HL-60 (cell line): ENCODE measurements around the gene ELAVL4.

Source experiments
- DNase-seq, 2 experiments: peaks; one replicate each; pipeline ENCODE4 v3.0.0-alpha.2; 2010 to 2020; ENCODE audit warnings: low read depth in 1 of 2, low spot score in 1 of 2
- H3K27ac ChIP-seq: fragments of 250-450 bp; sonication (Bioruptor Pico); replicated peaks from 2 replicates; pipeline ENCODE4 v1.5.1; 2020; ENCODE audit warnings: mild to moderate bottlenecking, moderate library complexity
- H3K27me3 ChIP-seq: fragments of 250-450 bp; sonication (Bioruptor Pico); 2 replicates; pipeline ENCODE4 v1.5.1; 2021; ENCODE audit warnings: mild to moderate bottlenecking, moderate library complexity; ENCODE audit not compliant: insufficient read depth, poor library complexity, severe bottlenecking
- H3K4me3 ChIP-seq: replicated peaks from 2 replicates; pipeline ENCODE4 v1.5.1; 2011; ENCODE audit warnings: mild to moderate bottlenecking, control low read depth, low read length; ENCODE audit not compliant: insufficient read depth
- GABPA ChIP-seq: IDR thresholded peaks from 2 replicates; pipeline ENCODE4 v1.6.1; 2012; ENCODE audit warnings: low read depth
- POLR2AphosphoS5 ChIP-seq: IDR thresholded peaks from 2 replicates; pipeline ENCODE4 v1.6.1; 2012; ENCODE audit warnings: low read depth
- SPI1 ChIP-seq: IDR thresholded peaks from 2 replicates; pipeline ENCODE4 v1.6.1; 2012; ENCODE audit warnings: low read depth, mild to moderate bottlenecking, borderline replicate concordance
- TF ChIP-seq, protein P1 (sequence below): IDR thresholded peaks from one replicate; pipeline ENCODE4 v1.5.1; 2011; ENCODE audit warnings: low read length, control low read depth, inconsistent platforms; ENCODE audit not compliant: insufficient read depth
- TF ChIP-seq, protein P2 (sequence below): IDR thresholded peaks from 2 replicates; pipeline ENCODE4 v1.6.1; 2012; ENCODE audit warnings: low read depth; ENCODE audit not compliant: insufficient replicate concordance

The ELAVL4 gene

GRCh38 chr1:50139339-50140181, 30.8 kb downstream of the ELAVL4 start:
- Histone ChIP-seq H3K4me3 (no peak overlapping the region), H3K27ac (no peak overlapping the region), H3K27me3 (peaks cover 3% of the 10 kb centered on the region)
- TF ChIP-seq GABPA = no peak
- TF ChIP-seq, protein P1, sequence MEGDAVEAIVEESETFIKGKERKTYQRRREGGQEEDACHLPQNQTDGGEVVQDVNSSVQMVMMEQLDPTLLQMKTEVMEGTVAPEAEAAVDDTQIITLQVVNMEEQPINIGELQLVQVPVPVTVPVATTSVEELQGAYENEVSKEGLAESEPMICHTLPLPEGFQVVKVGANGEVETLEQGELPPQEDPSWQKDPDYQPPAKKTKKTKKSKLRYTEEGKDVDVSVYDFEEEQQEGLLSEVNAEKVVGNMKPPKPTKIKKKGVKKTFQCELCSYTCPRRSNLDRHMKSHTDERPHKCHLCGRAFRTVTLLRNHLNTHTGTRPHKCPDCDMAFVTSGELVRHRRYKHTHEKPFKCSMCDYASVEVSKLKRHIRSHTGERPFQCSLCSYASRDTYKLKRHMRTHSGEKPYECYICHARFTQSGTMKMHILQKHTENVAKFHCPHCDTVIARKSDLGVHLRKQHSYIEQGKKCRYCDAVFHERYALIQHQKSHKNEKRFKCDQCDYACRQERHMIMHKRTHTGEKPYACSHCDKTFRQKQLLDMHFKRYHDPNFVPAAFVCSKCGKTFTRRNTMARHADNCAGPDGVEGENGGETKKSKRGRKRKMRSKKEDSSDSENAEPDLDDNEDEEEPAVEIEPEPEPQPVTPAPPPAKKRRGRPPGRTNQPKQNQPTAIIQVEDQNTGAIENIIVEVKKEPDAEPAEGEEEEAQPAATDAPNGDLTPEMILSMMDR = no peak
- TF ChIP-seq SPI1 = no peak
- TF ChIP-seq, protein P2, sequence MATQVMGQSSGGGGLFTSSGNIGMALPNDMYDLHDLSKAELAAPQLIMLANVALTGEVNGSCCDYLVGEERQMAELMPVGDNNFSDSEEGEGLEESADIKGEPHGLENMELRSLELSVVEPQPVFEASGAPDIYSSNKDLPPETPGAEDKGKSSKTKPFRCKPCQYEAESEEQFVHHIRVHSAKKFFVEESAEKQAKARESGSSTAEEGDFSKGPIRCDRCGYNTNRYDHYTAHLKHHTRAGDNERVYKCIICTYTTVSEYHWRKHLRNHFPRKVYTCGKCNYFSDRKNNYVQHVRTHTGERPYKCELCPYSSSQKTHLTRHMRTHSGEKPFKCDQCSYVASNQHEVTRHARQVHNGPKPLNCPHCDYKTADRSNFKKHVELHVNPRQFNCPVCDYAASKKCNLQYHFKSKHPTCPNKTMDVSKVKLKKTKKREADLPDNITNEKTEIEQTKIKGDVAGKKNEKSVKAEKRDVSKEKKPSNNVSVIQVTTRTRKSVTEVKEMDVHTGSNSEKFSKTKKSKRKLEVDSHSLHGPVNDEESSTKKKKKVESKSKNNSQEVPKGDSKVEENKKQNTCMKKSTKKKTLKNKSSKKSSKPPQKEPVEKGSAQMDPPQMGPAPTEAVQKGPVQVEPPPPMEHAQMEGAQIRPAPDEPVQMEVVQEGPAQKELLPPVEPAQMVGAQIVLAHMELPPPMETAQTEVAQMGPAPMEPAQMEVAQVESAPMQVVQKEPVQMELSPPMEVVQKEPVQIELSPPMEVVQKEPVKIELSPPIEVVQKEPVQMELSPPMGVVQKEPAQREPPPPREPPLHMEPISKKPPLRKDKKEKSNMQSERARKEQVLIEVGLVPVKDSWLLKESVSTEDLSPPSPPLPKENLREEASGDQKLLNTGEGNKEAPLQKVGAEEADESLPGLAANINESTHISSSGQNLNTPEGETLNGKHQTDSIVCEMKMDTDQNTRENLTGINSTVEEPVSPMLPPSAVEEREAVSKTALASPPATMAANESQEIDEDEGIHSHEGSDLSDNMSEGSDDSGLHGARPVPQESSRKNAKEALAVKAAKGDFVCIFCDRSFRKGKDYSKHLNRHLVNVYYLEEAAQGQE = no peak
- TF ChIP-seq POLR2AphosphoS5 = no peak
- DNase-seq = no peak

DNA sequence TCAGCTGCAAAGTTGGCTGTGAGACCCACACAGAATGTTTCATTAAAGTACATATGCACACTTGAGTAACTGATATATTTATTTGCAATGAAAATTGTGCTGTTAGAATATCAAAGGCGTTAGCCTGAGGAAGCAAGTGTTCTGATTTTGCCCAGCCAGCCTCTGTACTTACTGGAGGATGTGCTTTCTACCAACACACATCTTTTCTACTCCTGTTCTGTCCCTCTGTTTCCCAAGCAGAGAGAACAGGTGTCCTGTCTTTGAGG, 31.4 kb downstream of the ELAVL4 start:
- Histone ChIP-seq H3K4me3 (no peak overlapping the region), H3K27ac (no peak overlapping the region), H3K27me3 (peaks cover 3% of the 10 kb centered on the region)
- TF ChIP-seq POLR2AphosphoS5 (no peak), SPI1 (no peak), GABPA (no peak)
- TF ChIP-seq, protein P2 = no peak
- TF ChIP-seq, protein P1 = no peak
- no peak for DNase-seq

DNA sequence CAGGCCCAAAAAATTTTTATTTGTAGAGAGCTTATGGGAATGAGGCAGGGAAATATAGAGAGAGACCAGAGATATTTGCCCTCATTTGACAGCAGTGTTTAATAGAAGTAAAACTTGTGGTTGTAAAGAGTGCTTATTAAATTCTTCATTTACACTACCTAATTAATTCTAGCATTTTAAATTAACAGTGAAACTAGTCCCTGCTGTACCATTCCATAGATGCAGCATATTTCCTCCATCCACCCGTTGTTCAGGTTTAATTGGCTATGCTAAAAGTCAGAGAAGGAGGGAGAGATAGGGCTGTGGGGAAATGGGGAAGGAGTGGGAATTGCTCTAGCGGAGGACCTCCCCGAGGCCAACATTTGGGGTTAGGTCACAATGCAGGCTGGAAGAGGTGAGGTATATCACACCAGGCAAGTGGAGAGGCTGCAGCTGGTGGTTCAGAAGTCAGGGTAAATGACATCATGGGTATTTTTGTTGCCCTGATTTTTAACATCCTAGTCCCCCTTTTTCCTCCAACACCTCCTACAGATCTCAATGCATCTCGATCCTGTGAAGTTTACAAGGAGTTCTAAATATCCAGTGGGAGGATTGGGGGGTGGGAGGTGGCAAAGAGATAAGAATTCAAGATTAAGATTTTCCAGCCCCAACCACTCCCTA, 38.6 kb downstream of the ELAVL4 start:
- no peak overlapping the region for H3K4me3 ChIP-seq
- no peaks in the 10 kb centered on the region for H3K27me3 ChIP-seq
- DNase-seq = no peak

More for the DNA sequence above, 38.6 kb downstream of the ELAVL4 start:
- H3K27ac ChIP-seq = no peak overlapping the region
- TF ChIP-seq, protein P1 = no peak
- TF ChIP-seq POLR2AphosphoS5 = no peak
- TF ChIP-seq SPI1 = no peak
- TF ChIP-seq, protein P2 = no peak
- no peak for TF ChIP-seq GABPA
